GM19193 (cell line): ENCODE results near the gene ZEB2.

ENCODE experiments used
- POLR2A ChIP-seq: IDR thresholded peaks from 4 replicates; pipeline ENCODE4 v1.6.1; 2011; ENCODE audit not compliant: insufficient read depth, insufficient read length; ENCODE audit errors: extremely low read depth

Gene ZEB2

GRCh38 chr2:144351687-144352086 lies 168.2 kb downstream of the ZEB2 start:
- TF ChIP-seq POLR2A, result no peak

- TF ChIP-seq POLR2A, result no peak
Observed at GRCh38 chr2:144350151-144350802, 169.6 kb downstream of the ZEB2 start.

- no peak for TF ChIP-seq POLR2A
Observed at GRCh38 chr2:144349674-144350073, 170.2 kb downstream of the ZEB2 start.

- no peak for TF ChIP-seq POLR2A
Observed at GRCh38 chr2:144348846-144349245, 171.1 kb downstream of the ZEB2 start.

GRCh38 chr2:144346229-144346628 lies 173.7 kb downstream of the ZEB2 start:
- TF ChIP-seq POLR2A, result no peak

- TF ChIP-seq POLR2A, result no peak
Observed at GRCh38 chr2:144343145-144343544, 176.8 kb downstream of the ZEB2 start.

GRCh38 chr2:144341538-144341937 lies 178.4 kb downstream of the ZEB2 start:
- no peak for TF ChIP-seq POLR2A

- TF ChIP-seq POLR2A, result no peak
Observed at GRCh38 chr2:144339048-144339447, 180.9 kb downstream of the ZEB2 start.

- no peak for TF ChIP-seq POLR2A
Observed at GRCh38 chr2:144334551-144334950, 185.4 kb downstream of the ZEB2 start.
